GM23338 (cell line): ENCODE results near the gene PLEKHM1. TPM values are rescaled to one million over a fixed set of nuclear protein-coding genes. Genes with fewer than 3 reads are reported as not detected.

Source experiments
- ATAC-seq: fragments of 200-7000 bp; cut with Tn5 transposase; 3 replicates; pipeline ENCODE4 v1.9.1; 2020
- DNase-seq: peaks from one replicate; pipeline ENCODE4 v3.0.0-alpha.2; 2015; ENCODE audit warnings: low spot score
- H2AFZ ChIP-seq: fragments of 200-600 bp; sonication (generic); 2 replicates; pipeline ENCODE4 v1.8.0; 2016; ENCODE audit warnings: antibody characterized with exemption, mild to moderate bottlenecking, moderate library complexity
- H3F3A ChIP-seq: fragments of 200-600 bp; sonication (generic); replicated peaks from 2 replicates; pipeline ENCODE4 v1.8.0; 2017; ENCODE audit warnings: antibody characterized with exemption, mixed run types, low read depth
- H3K27ac ChIP-seq: fragments of 200-600 bp; sonication (generic); 2 replicates; pipeline ENCODE4 v1.6.1; 2016; ENCODE audit warnings: low read depth
- H3K27me3 ChIP-seq: fragments of 200-600 bp; sonication (generic); 2 replicates; pipeline ENCODE4 v1.8.0; 2016; ENCODE audit warnings: mild to moderate bottlenecking, mixed run types, moderate library complexity; ENCODE audit not compliant: insufficient read depth
- H3K36me3 ChIP-seq: fragments of 200-600 bp; sonication (generic); 2 replicates; pipeline ENCODE4 v1.8.0; 2016; ENCODE audit warnings: mild to moderate bottlenecking; ENCODE audit not compliant: insufficient read depth
- H3K4me1 ChIP-seq: fragments of 200-600 bp; sonication (generic); 2 replicates; pipeline ENCODE4 v1.8.0; 2016; ENCODE audit warnings: mild to moderate bottlenecking, moderate library complexity; ENCODE audit not compliant: insufficient read depth
- H3K4me2 ChIP-seq: fragments of 200-600 bp; sonication (generic); 2 replicates; pipeline ENCODE4 v1.7.1; 2017; ENCODE audit warnings: mixed run types
- H3K4me3 ChIP-seq: fragments of 200-600 bp; sonication (generic); 2 replicates; pipeline ENCODE4 v1.6.1; 2016; ENCODE audit warnings: mixed run types
- H3K79me2 ChIP-seq: fragments of 200-600 bp; sonication (generic); replicated peaks from 2 replicates; pipeline ENCODE4 v1.8.0; 2017; ENCODE audit warnings: mild to moderate bottlenecking; ENCODE audit not compliant: insufficient read depth
- H3K9me2 ChIP-seq: fragments of 200-600 bp; sonication (generic); 2 replicates; pipeline ENCODE4 v1.8.0; 2017; ENCODE audit not compliant: insufficient read depth
- H4K20me1 ChIP-seq: fragments of 200-600 bp; sonication (generic); replicated peaks from 2 replicates; pipeline ENCODE4 v1.8.0; 2017; ENCODE audit warnings: mild to moderate bottlenecking; ENCODE audit not compliant: insufficient read depth
- H3K27ac Mint-ChIP-seq: 2 replicates; pipeline ENCODE4 v1.8.0; 2020; ENCODE audit warnings: inconsistent platforms, mild to moderate bottlenecking, moderate library complexity, mixed read lengths
- H3K27me3 Mint-ChIP-seq: 3 replicates; pipeline ENCODE4 v1.8.0; 2022; ENCODE audit warnings: low read depth, mild to moderate bottlenecking, moderate library complexity, mixed read lengths, inconsistent platforms; ENCODE audit not compliant: insufficient read depth, poor library complexity
- H3K36me3 Mint-ChIP-seq: 3 replicates; pipeline ENCODE4 v1.8.0; 2021; ENCODE audit warnings: low read depth, mild to moderate bottlenecking, inconsistent platforms, moderate library complexity, mixed read lengths
- H3K4me1 Mint-ChIP-seq: 3 replicates; pipeline ENCODE4 v1.8.0; 2020; ENCODE audit warnings: mild to moderate bottlenecking, inconsistent platforms, mixed read lengths
- H3K4me3 Mint-ChIP-seq: 3 replicates; pipeline ENCODE4 v1.8.0; 2021; ENCODE audit warnings: moderate library complexity, mild to moderate bottlenecking, inconsistent platforms, mixed read lengths
- H3K9me3 Mint-ChIP-seq: 3 replicates; pipeline ENCODE4 v1.8.0; 2020; ENCODE audit warnings: moderate library complexity, mild to moderate bottlenecking, inconsistent platforms, mixed read lengths
- CREB1 ChIP-seq: fragments of 250-450 bp; sonication (Bioruptor Pico); IDR thresholded peaks from 2 replicates; pipeline ENCODE4 v1.5.0; 2020; ENCODE audit warnings: low read depth, mild to moderate bottlenecking, moderate library complexity
- EZH2 ChIP-seq: fragments of 200-600 bp; sonication (generic); IDR thresholded peaks from one replicate; pipeline ENCODE4 v1.8.0; 2017; ENCODE audit warnings: antibody characterized with exemption, mild to moderate bottlenecking, low read depth; ENCODE audit not compliant: unreplicated experiment
- EZH2phosphoT487 ChIP-seq: fragments of 200-600 bp; sonication (generic); IDR thresholded peaks from one replicate; pipeline ENCODE4 v1.8.1; 2018; ENCODE audit warnings: antibody characterized with exemption; ENCODE audit not compliant: unreplicated experiment
- NANOG ChIP-seq: IDR thresholded peaks from 2 replicates; pipeline ENCODE4 v1.6.1; 2016; ENCODE audit warnings: antibody characterized with exemption, borderline replicate concordance
- ZNF114 ChIP-seq: fragments of 250-450 bp; sonication (Bioruptor Pico); IDR thresholded peaks from 2 replicates; pipeline ENCODE4 v1.5.0; 2020; ENCODE audit warnings: mild to moderate bottlenecking, moderate library complexity
- ZNF331 ChIP-seq: fragments of 250-450 bp; sonication (Bioruptor Pico); IDR thresholded peaks from 2 replicates; pipeline ENCODE4 v1.5.0; 2020; ENCODE audit warnings: low read depth, mild to moderate bottlenecking, moderate library complexity
- ZNF462 ChIP-seq: fragments of 250-450 bp; sonication (Bioruptor Pico); IDR thresholded peaks from 2 replicates; pipeline ENCODE4 v1.5.0; 2020; ENCODE audit warnings: mild to moderate bottlenecking, moderate library complexity
- polyA plus RNA-seq: library from polyadenylated mRNA; unstranded; fragments of >200 nt; fragmentation: Nextera tagmentation; extraction: Ambion mirVana; gene quantifications from 2 replicates; pipeline ENCODE4 v1.2.1, GENCODE V29; 2016
- total RNA-seq: library from RNA; depleted of rRNA; stranded (reverse); fragments of >200 nt; shearing (Covaris generic); gene quantifications from 2 replicates; pipeline ENCODE4 v1.2.3, GENCODE V29; 2014

The PLEKHM1 gene
- total and polyA plus RNA-seq, 2 experiments from 2014 or later = 4.4 to 17.9 TPM

GRCh38 chr17:45413498-45413923 lies 77.0 kb downstream of the PLEKHM1 start:
- no peak for DNase-seq
- H3K4me3 Mint-ChIP-seq = no peak overlapping the region
- no peaks in the 10 kb centered on the region for H3K36me3 Mint-ChIP-seq

More at GRCh38 chr17:45413498-45413923, 77.0 kb downstream of the PLEKHM1 start:
- Histone ChIP-seq H4K20me1 (no peaks in the 10 kb centered on the region), H3K4me1 (no peaks in the 10 kb centered on the region; the same call in 1 of the 2 replicates), H3F3A (no peaks in the 10 kb centered on the region), H3K79me2 (no peaks in the 10 kb centered on the region), H3K27ac (no peak overlapping the region), H3K36me3 (no peaks in the 10 kb centered on the region), H2AFZ (no peak overlapping the region), H3K4me2 (no peak overlapping the region), H3K4me3 (no peak overlapping the region), H3K9me2 (no peaks in the 10 kb centered on the region), H3K27me3 (no peaks in the 10 kb centered on the region)
- H3K4me1 Mint-ChIP-seq = peaks cover 33% of the 10 kb centered on the region
- H3K9me3 Mint-ChIP-seq = no peaks in the 10 kb centered on the region
- H3K27me3 Mint-ChIP-seq = peaks cover 9% of the 10 kb centered on the region
- TF ChIP-seq CREB1 (CRISPR knock-in tag) (no peak), NANOG (no peak), EZH2phosphoT487 (no peak), EZH2 (no peak), ZNF462 (CRISPR knock-in tag) (no peak), ZNF331 (CRISPR knock-in tag) (no peak), ZNF114 (no peak)
- no peak overlapping the region for H3K27ac Mint-ChIP-seq
- ATAC-seq = no peak
